Caco-2 (cell line): ENCODE results near the gene ADORA1. TPM values are rescaled to one million over a fixed set of nuclear protein-coding genes. Genes with fewer than 3 reads are reported as not detected.

ENCODE experiments used
- BruUV-seq: library from RNA; stranded (reverse); fragments of 400-500 nt; replicated peaks from 2 replicates; lab custom pipeline; 2021; lab: Mats Ljungman, UMichigan
- CTCF ChIA-PET: fragments of 300-600 bp; sonication (Branson Sonifier 250); formaldehyde crosslinking; loops from one replicate; lab custom pipeline; 2022; ENCODE audit warnings: antibody characterized with exemption; lab: Charles Lee
- POLR2A ChIA-PET: fragments of 300-600 bp; sonication (Branson Sonifier 250); formaldehyde crosslinking; loops from one replicate; lab custom pipeline; 2022; ENCODE audit warnings: antibody characterized with exemption; lab: Charles Lee
- DNase-seq, 2 experiments: peaks; one replicate each; pipeline versions ENCODE4 v3.0.0 to v3.0.0-alpha.2; 2020 to 2022
- H3K27me3 ChIP-seq: replicated peaks from 2 replicates; pipeline ENCODE4 v1.6.0; 2011; ENCODE audit warnings: low read length; ENCODE audit not compliant: control insufficient read depth, insufficient read depth
- H3K36me3 ChIP-seq: 2 replicates; pipeline ENCODE4 v1.5.1; 2011; ENCODE audit warnings: low read length; ENCODE audit not compliant: control insufficient read depth, insufficient read depth
- H3K4me1 ChIP-seq: fragments of 250-450 bp; sonication (Bioruptor Pico); 2 replicates; pipeline ENCODE4 v1.5.1; 2020; ENCODE audit warnings: mild to moderate bottlenecking
- H3K4me3 ChIP-seq: 2 replicates; pipeline ENCODE4 v1.5.1; 2011; ENCODE audit warnings: low read depth, mild to moderate bottlenecking, control low read depth, low read length
- H3K9me3 ChIP-seq: fragments of 250-450 bp; sonication (Bioruptor Pico); 2 replicates; pipeline ENCODE4 v1.5.1; 2020; ENCODE audit warnings: mild to moderate bottlenecking, moderate library complexity
- H3K27ac Mint-ChIP-seq: one replicate; pipeline ENCODE4 v1.8.0; 2022; ENCODE audit warnings: mixed read lengths; ENCODE audit not compliant: unreplicated experiment
- H3K27me3 Mint-ChIP-seq: one replicate; pipeline ENCODE4 v1.8.0; 2022; ENCODE audit warnings: mixed read lengths; ENCODE audit not compliant: insufficient read depth, unreplicated experiment
- H3K36me3 Mint-ChIP-seq: one replicate; pipeline ENCODE4 v1.8.0; 2022; ENCODE audit warnings: mild to moderate bottlenecking, mixed read lengths; ENCODE audit not compliant: insufficient read depth, unreplicated experiment
- H3K4me1 Mint-ChIP-seq: one replicate; pipeline ENCODE4 v1.8.0; 2022; ENCODE audit warnings: low read depth, mixed read lengths; ENCODE audit not compliant: unreplicated experiment
- H3K4me3 Mint-ChIP-seq: one replicate; pipeline ENCODE4 v1.8.0; 2022; ENCODE audit warnings: mild to moderate bottlenecking, moderate library complexity, mixed read lengths; ENCODE audit not compliant: unreplicated experiment
- H3K9me3 Mint-ChIP-seq: one replicate; pipeline ENCODE4 v1.8.0; 2022; ENCODE audit warnings: mixed read lengths; ENCODE audit not compliant: unreplicated experiment
- intact Hi-C: fragments of 100-400 bp; cut with micrococcal nuclease; formaldehyde crosslinking; loops from one replicate; pipeline ENCODE4 v1.10.0; 2022; ENCODE audit not compliant: unreplicated experiment
- total RNA-seq: library from RNA; stranded (reverse); gene quantifications from 2 replicates; pipeline ENCODE4 v1.2.3, GENCODE V29; 2022
- TF ChIP-seq, protein P1 (sequence below), 2 experiments: fragments of 200-600 bp in 1 of 2; IDR thresholded peaks; 1 replicate in 1 of 2; 2 replicates in 1 of 2; pipeline versions ENCODE4 v1.5.1 to v1.8.0; 2011 to 2022; ENCODE audit warnings: antibody characterized with exemption in 1 of 2, control low read depth in 1 of 2, inconsistent platforms in 1 of 2, low read depth in 1 of 2, low read length in 1 of 2, mild to moderate bottlenecking in 1 of 2, moderate library complexity in 1 of 2; ENCODE audit not compliant: insufficient read depth in 1 of 2, severe bottlenecking in 1 of 2, unreplicated experiment in 1 of 2

Gene ADORA1
- total RNA-seq, 1 experiment from 2014 or later: 46.0 TPM

GRCh38 chr1:203177036-203177405 is 49.5 kb downstream of the ADORA1 start:
- Mint-ChIP-seq H3K27ac (peak overlapping the region; percentile 95), H3K4me1 (peaks cover 72% of the 10 kb centered on the region), H3K4me3 (peak overlapping the region; percentile 65), H3K36me3 (peaks cover 62% of the 10 kb centered on the region), H3K27me3 (no peaks in the 10 kb centered on the region), H3K9me3 (no peaks in the 10 kb centered on the region)
- intact Hi-C loops: no loop called here
- H3K4me3 ChIP-seq: no peak overlapping the region
- no TSS peak for BruUV-seq
- ChIA-PET POLR2A (no interaction called here), CTCF (interaction anchor here (0.6 kb wide), 1 partner anchor 39 kb away, joined by 3 read pairs; no protein-coding TSS in a partner anchor)
- no peaks in the 10 kb centered on the region for H3K36me3 ChIP-seq
- TF ChIP-seq, protein P1, sequence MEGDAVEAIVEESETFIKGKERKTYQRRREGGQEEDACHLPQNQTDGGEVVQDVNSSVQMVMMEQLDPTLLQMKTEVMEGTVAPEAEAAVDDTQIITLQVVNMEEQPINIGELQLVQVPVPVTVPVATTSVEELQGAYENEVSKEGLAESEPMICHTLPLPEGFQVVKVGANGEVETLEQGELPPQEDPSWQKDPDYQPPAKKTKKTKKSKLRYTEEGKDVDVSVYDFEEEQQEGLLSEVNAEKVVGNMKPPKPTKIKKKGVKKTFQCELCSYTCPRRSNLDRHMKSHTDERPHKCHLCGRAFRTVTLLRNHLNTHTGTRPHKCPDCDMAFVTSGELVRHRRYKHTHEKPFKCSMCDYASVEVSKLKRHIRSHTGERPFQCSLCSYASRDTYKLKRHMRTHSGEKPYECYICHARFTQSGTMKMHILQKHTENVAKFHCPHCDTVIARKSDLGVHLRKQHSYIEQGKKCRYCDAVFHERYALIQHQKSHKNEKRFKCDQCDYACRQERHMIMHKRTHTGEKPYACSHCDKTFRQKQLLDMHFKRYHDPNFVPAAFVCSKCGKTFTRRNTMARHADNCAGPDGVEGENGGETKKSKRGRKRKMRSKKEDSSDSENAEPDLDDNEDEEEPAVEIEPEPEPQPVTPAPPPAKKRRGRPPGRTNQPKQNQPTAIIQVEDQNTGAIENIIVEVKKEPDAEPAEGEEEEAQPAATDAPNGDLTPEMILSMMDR (IDR thresholded peaks at IDR 0.05; ENCODE audit: insufficient read depth in 1 of 2, low read depth in 1 of 2, low read length in 1 of 2, severe bottlenecking in 1 of 2, unreplicated experiment in 1 of 2): no peak
- no peaks in the 10 kb centered on the region for H3K27me3 ChIP-seq
- H3K4me1 ChIP-seq: peaks cover 74% of the 10 kb centered on the region
- no peak for DNase-seq
- no peaks in the 10 kb centered on the region for H3K9me3 ChIP-seq

GRCh38 chr1:203177470-203178039 is 50.0 kb downstream of the ADORA1 start:
- intact Hi-C loops: loop anchor here (1.0 kb wide), 3 partner anchors 11 to 39 kb away; no protein-coding TSS in a partner anchor
- BruUV-seq: no TSS peak
- Histone ChIP-seq H3K4me3 (no peak overlapping the region), H3K27me3 (no peaks in the 10 kb centered on the region), H3K36me3 (no peaks in the 10 kb centered on the region), H3K9me3 (no peaks in the 10 kb centered on the region), H3K4me1 (peaks cover 71% of the 10 kb centered on the region)
- no peaks in the 10 kb centered on the region for H3K9me3 Mint-ChIP-seq
- POLR2A ChIA-PET: no interaction called here
- DNase-seq: peak in 1 of 2 experiments; percentile 55
- TF ChIP-seq, protein P1 (IDR thresholded peaks at IDR 0.05; ENCODE audit: insufficient read depth in 1 of 2, low read depth in 1 of 2, low read length in 1 of 2, severe bottlenecking in 1 of 2, unreplicated experiment in 1 of 2): no peak
- no peaks in the 10 kb centered on the region for H3K27me3 Mint-ChIP-seq
- CTCF ChIA-PET: interaction anchor here (0.6 to 1.9 kb wide), 6 partner anchors 11 to 158 kb away, joined by 3 to 10 read pairs (median 3); partner anchors contain the start of gene ADORA1
- peaks cover 63% of the 10 kb centered on the region for H3K36me3 Mint-ChIP-seq
- peak overlapping the region; percentile 95 for H3K27ac Mint-ChIP-seq
- peaks cover 67% of the 10 kb centered on the region for H3K4me1 Mint-ChIP-seq
- peak overlapping the region; percentile 65 for H3K4me3 Mint-ChIP-seq

- ChIA-PET CTCF (interaction anchor here (0.6 to 1.9 kb wide), 7 partner anchors 10 to 157 kb away, joined by 3 to 10 read pairs (median 4); partner anchors contain the start of gene ADORA1), POLR2A (no interaction called here)
- no peaks in the 10 kb centered on the region for H3K36me3 ChIP-seq
- Mint-ChIP-seq H3K9me3 (no peaks in the 10 kb centered on the region), H3K27me3 (no peaks in the 10 kb centered on the region), H3K4me3 (peak overlapping the region; percentile 65), H3K27ac (peak overlapping the region; percentile 95), H3K4me1 (peaks cover 64% of the 10 kb centered on the region), H3K36me3 (peaks cover 68% of the 10 kb centered on the region)
- intact Hi-C loops: loop anchor here (1.0 kb wide), 3 partner anchors 10 to 38 kb away; no protein-coding TSS in a partner anchor
- no peaks in the 10 kb centered on the region for H3K9me3 ChIP-seq
- no peaks in the 10 kb centered on the region for H3K27me3 ChIP-seq
- DNase-seq: peak; percentile 83 to 85
- no peak overlapping the region for H3K4me3 ChIP-seq
- TF ChIP-seq, protein P1 (IDR thresholded peaks at IDR 0.05; ENCODE audit: insufficient read depth in 1 of 2, low read depth in 1 of 2, low read length in 1 of 2, severe bottlenecking in 1 of 2, unreplicated experiment in 1 of 2): no peak
- H3K4me1 ChIP-seq: peaks cover 66% of the 10 kb centered on the region
- BruUV-seq: no TSS peak
Measured at GRCh38 chr1:203178083-203178482, 50.6 kb downstream of the ADORA1 start.
